NB4 (cell line): Measurements from ENCODE around the gene KIF16B.

Source experiments
- POLR2A ChIP-seq: IDR thresholded peaks from 2 replicates; pipeline ENCODE4 v1.6.1; 2011; ENCODE audit warnings: mild to moderate bottlenecking; ENCODE audit not compliant: insufficient read length; ENCODE audit errors: extremely low read depth
- TF ChIP-seq, protein P1 (sequence below): IDR thresholded peaks from one replicate; pipeline ENCODE4 v1.5.1; 2012; ENCODE audit warnings: low read depth, low read length

GRCh38 chr20:16619953-16620352, 46.7 kb upstream of the KIF16B start:
- TF ChIP-seq, protein P1, sequence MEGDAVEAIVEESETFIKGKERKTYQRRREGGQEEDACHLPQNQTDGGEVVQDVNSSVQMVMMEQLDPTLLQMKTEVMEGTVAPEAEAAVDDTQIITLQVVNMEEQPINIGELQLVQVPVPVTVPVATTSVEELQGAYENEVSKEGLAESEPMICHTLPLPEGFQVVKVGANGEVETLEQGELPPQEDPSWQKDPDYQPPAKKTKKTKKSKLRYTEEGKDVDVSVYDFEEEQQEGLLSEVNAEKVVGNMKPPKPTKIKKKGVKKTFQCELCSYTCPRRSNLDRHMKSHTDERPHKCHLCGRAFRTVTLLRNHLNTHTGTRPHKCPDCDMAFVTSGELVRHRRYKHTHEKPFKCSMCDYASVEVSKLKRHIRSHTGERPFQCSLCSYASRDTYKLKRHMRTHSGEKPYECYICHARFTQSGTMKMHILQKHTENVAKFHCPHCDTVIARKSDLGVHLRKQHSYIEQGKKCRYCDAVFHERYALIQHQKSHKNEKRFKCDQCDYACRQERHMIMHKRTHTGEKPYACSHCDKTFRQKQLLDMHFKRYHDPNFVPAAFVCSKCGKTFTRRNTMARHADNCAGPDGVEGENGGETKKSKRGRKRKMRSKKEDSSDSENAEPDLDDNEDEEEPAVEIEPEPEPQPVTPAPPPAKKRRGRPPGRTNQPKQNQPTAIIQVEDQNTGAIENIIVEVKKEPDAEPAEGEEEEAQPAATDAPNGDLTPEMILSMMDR = no peak
- no peak for TF ChIP-seq POLR2A
